Diencephalon (tissue), 1 donor: ENCODE measurements around the gene SMIM36. TPM values are rescaled to one million over a fixed set of nuclear protein-coding genes. Genes with fewer than 3 reads are reported as not detected.

Experiments used
- small RNA-seq: library from RNA; depleted of rRNA; stranded (forward); fragments of <200 nt; gene quantifications from one replicate; pipeline ENCODE3, GENCODE V24; 2014
- total RNA-seq: library from RNA; depleted of rRNA; stranded (reverse); fragments of >200 nt; gene quantifications from one replicate; pipeline ENCODE4 v1.2.3, GENCODE V29; 2014

SMIM36 gene
- not detected for total RNA-seq

DNA sequence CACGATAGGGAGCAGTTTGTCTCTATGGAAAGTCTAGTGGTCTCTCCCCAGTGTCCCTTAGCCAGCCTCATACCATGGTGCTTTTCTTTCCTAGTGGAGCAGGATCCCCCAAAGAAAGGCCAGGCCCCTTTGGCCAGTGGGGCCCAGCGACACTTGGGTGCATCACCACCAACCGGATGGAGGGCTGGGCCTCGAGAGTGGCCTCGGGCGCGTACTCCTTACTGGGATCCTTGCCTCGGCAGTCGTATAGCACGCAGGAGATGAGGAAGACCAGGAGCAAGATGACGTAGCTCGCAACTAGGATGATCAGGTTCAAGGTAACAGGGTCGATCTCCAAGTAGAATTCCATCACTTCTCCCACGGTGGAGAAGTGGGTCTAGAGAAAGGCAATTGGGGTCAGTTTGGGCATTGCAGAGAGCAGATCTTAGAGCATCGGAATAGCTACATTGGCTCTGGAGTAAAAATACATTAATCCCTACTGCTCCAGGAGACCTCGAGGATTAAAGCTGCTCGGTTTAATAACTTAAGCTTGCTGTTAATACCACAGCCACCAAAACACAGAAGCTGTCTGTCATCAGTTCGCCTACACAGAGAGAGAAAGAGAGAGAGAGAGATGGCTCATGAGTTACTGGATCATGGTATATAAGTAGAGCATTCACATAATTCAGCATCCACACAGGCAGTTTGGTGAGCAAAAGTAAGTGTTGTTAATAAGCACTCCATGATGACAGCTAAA lies at the start of gene SMIM36:
Gene SMIM36, minus strand, starts transcription at position 467 of the 736 bp plus-strand sequence.

DNA sequence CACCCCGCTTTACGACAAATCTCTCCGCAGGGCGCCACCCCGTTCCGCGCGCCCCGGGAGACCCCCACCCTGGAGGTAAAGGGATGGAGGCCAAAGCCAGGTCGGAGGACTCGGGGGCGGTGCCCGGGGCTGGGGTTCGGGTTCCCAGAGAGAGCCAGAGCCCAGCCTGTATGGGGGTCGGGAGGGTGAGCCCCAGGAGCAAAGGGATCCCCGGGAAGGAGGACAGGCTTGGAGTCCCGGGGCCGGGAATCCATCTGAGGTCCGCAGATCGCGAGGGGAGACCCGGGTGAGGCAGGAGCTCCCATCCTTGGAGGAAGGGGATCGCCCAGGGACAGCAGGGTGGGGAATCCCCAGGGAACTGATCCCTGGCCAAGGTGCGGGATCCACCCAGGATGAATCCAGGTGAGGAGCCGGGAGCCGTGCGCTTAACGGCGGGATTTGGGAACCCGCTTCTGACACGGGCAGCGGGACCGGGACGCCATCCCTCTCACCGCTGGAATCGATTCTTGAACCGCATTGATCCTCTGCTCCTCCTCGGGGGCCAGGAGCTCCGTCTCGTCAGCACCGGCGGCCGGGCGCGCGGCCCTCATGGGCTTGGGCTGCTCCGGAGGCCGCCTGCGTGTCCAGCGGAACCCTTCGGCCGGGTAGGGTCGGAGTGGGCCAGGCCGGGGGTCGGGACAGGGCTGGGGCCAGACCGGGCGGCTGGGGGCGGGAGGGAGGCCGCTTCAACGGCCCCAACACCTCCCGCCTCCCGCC lies 89.9 kb downstream of the SMIM36 start, which contains the start of gene MMD:
Gene MMD, minus strand, starts transcription at position 657 of the 756 bp plus-strand sequence. Its CDS starts 140 bp downstream, at position 517.

Small RNAs within 50 kb of the gene (small RNA-seq; reads per million reads assigned to genes)
- not detected for gene RNU6-1249P

Other genes with a start within 250 kb of the SMIM36 start
- gene HLF, start 246.5 kb downstream of the SMIM36 start, total RNA-seq: 11.1 TPM
- gene MMD, start 89.6 kb downstream of the SMIM36 start, total RNA-seq: 199 TPM
- 7.6 TPM for gene TMEM100, start 211.4 kb upstream of the SMIM36 start, total RNA-seq
- 8.5 TPM for gene PCTP, start 239.6 kb upstream of the SMIM36 start, total RNA-seq